ENCODE measurements around the gene SMIM13. TPM values are rescaled to one million over a fixed set of nuclear protein-coding genes. Genes with fewer than 3 reads are reported as not detected.

Gene SMIM13
- total RNA-seq, 2 donors from 2014 or later = 9.1 to 9.9 TPM

- ATAC-seq (replicated peaks in 1 of 2) (no peak), DNase-seq (no peak)
- H3K27ac Mint-ChIP-seq = no peak overlapping the region
- H3K4me3 Mint-ChIP-seq = no peak overlapping the region
- no peaks in the 10 kb centered on the region for H3K27me3 Mint-ChIP-seq (ENCODE audit: low read depth)
- H3K4me1 Mint-ChIP-seq (ENCODE audit: low read depth) = peaks cover 17% of the 10 kb centered on the region
- H3K36me3 Mint-ChIP-seq (ENCODE audit: insufficient read depth in 2 of 2) = peaks cover 0 to 2% of the 10 kb centered on the region in 2 donors
- H3K9me3 Mint-ChIP-seq = peaks cover 0 to 2% of the 10 kb centered on the region in 2 donors
Observed at GRCh38 chr6:11160199-11160598, 66.6 kb downstream of the SMIM13 start.

GRCh38 chr6:11161031-11161956 is 67.7 kb downstream of the SMIM13 start:
- no peak overlapping the region for H3K4me3 Mint-ChIP-seq
- peaks cover 0 to under 1% of the 10 kb centered on the region in 2 donors for H3K36me3 Mint-ChIP-seq (ENCODE audit: insufficient read depth in 2 of 2)
- no peaks in the 10 kb centered on the region for H3K9me3 Mint-ChIP-seq
- no peaks in the 10 kb centered on the region for H3K27me3 Mint-ChIP-seq (ENCODE audit: low read depth)
- ATAC-seq (replicated peaks in 1 of 2) (no peak), DNase-seq (no peak)
- H3K4me1 Mint-ChIP-seq (ENCODE audit: low read depth) = peaks cover 26% of the 10 kb centered on the region
- no peak overlapping the region for H3K27ac Mint-ChIP-seq

GRCh38 chr6:11162262-11162661 is 68.6 kb downstream of the SMIM13 start:
- no peaks in the 10 kb centered on the region for H3K36me3 Mint-ChIP-seq (ENCODE audit: insufficient read depth in 2 of 2)
- no peaks in the 10 kb centered on the region for H3K27me3 Mint-ChIP-seq (ENCODE audit: low read depth)
- no peaks in the 10 kb centered on the region for H3K9me3 Mint-ChIP-seq
- no peak overlapping the region for H3K4me3 Mint-ChIP-seq
- no peak for ATAC-seq (replicated peaks in 1 of 2)
- no peak for DNase-seq
- peaks cover 26% of the 10 kb centered on the region for H3K4me1 Mint-ChIP-seq (ENCODE audit: low read depth)
- H3K27ac Mint-ChIP-seq = no peak overlapping the region

GRCh38 chr6:11163932-11164331 is 70.3 kb downstream of the SMIM13 start:
- H3K36me3 Mint-ChIP-seq (ENCODE audit: insufficient read depth in 2 of 2) = no peaks in the 10 kb centered on the region
- H3K27ac Mint-ChIP-seq = no peak overlapping the region
- ATAC-seq (replicated peaks in 1 of 2) (peak; percentile 81 to 89), DNase-seq (peak; percentile 37 to 41)
- H3K9me3 Mint-ChIP-seq = no peaks in the 10 kb centered on the region
- H3K4me3 Mint-ChIP-seq = no peak overlapping the region
- H3K27me3 Mint-ChIP-seq (ENCODE audit: low read depth) = no peaks in the 10 kb centered on the region
- peaks cover 28% of the 10 kb centered on the region for H3K4me1 Mint-ChIP-seq (ENCODE audit: low read depth)

GRCh38 chr6:11164717-11165646 is 71.3 kb downstream of the SMIM13 start:
- Mint-ChIP-seq H3K9me3 (no peaks in the 10 kb centered on the region), H3K4me3 (no peak overlapping the region), H3K27me3 (ENCODE audit: low read depth) (no peaks in the 10 kb centered on the region), H3K36me3 (ENCODE audit: insufficient read depth in 2 of 2) (no peaks in the 10 kb centered on the region), H3K4me1 (ENCODE audit: low read depth) (peaks cover 39% of the 10 kb centered on the region), H3K27ac (peak overlapping the region; percentile 48)
- DNase-seq = no peak
- ATAC-seq (replicated peaks in 1 of 2) = peak; percentile 37 to 60

GRCh38 chr6:11166948-11167347 is 73.3 kb downstream of the SMIM13 start:
- DNase-seq (no peak), ATAC-seq (replicated peaks in 1 of 2) (no peak)
- Mint-ChIP-seq H3K9me3 (no peaks in the 10 kb centered on the region), H3K27me3 (ENCODE audit: low read depth) (no peaks in the 10 kb centered on the region), H3K27ac (no peak overlapping the region), H3K36me3 (ENCODE audit: insufficient read depth in 2 of 2) (no peaks in the 10 kb centered on the region), H3K4me1 (ENCODE audit: low read depth) (peaks cover 42% of the 10 kb centered on the region), H3K4me3 (no peak overlapping the region)

GRCh38 chr6:11168091-11168635 is 74.5 kb downstream of the SMIM13 start:
- no peak overlapping the region for H3K27ac Mint-ChIP-seq
- no peaks in the 10 kb centered on the region for H3K27me3 Mint-ChIP-seq (ENCODE audit: low read depth)
- H3K4me1 Mint-ChIP-seq (ENCODE audit: low read depth) = peaks cover 51% of the 10 kb centered on the region
- no peak overlapping the region for H3K4me3 Mint-ChIP-seq
- DNase-seq = no peak
- no peaks in the 10 kb centered on the region for H3K9me3 Mint-ChIP-seq
- no peak for ATAC-seq (replicated peaks in 1 of 2)
- H3K36me3 Mint-ChIP-seq (ENCODE audit: insufficient read depth in 2 of 2) = no peaks in the 10 kb centered on the region

GRCh38 chr6:11171952-11172351 is 78.3 kb downstream of the SMIM13 start:
- H3K36me3 Mint-ChIP-seq (ENCODE audit: insufficient read depth in 2 of 2) = no peaks in the 10 kb centered on the region
- H3K27ac Mint-ChIP-seq = no peak overlapping the region
- ATAC-seq (replicated peaks in 1 of 2) (peak in 1 of 2 donors; percentile 10), DNase-seq (no peak)
- H3K9me3 Mint-ChIP-seq = no peaks in the 10 kb centered on the region
- H3K27me3 Mint-ChIP-seq (ENCODE audit: low read depth) = no peaks in the 10 kb centered on the region
- H3K4me3 Mint-ChIP-seq = no peak overlapping the region
- H3K4me1 Mint-ChIP-seq (ENCODE audit: low read depth) = peaks cover 26% of the 10 kb centered on the region

- DNase-seq = peak; percentile 75 to 81
- ATAC-seq (replicated peaks in 1 of 2) = peak; percentile 72
- H3K4me1 Mint-ChIP-seq (ENCODE audit: low read depth) = peaks cover 26% of the 10 kb centered on the region
- no peaks in the 10 kb centered on the region for H3K36me3 Mint-ChIP-seq (ENCODE audit: insufficient read depth in 2 of 2)
- H3K27me3 Mint-ChIP-seq (ENCODE audit: low read depth) = no peaks in the 10 kb centered on the region
- H3K27ac Mint-ChIP-seq = no peak overlapping the region
- no peaks in the 10 kb centered on the region for H3K9me3 Mint-ChIP-seq
- H3K4me3 Mint-ChIP-seq = peak overlapping the region; percentile 25 to 56
Observed at GRCh38 chr6:11172501-11173327, 79.1 kb downstream of the SMIM13 start.

GRCh38 chr6:11174242-11174611 is 80.6 kb downstream of the SMIM13 start:
- peaks cover 20% of the 10 kb centered on the region for H3K4me1 Mint-ChIP-seq (ENCODE audit: low read depth)
- ATAC-seq (replicated peaks in 1 of 2) = no peak
- DNase-seq = no peak
- no peaks in the 10 kb centered on the region for H3K9me3 Mint-ChIP-seq
- no peaks in the 10 kb centered on the region for H3K27me3 Mint-ChIP-seq (ENCODE audit: low read depth)
- H3K4me3 Mint-ChIP-seq = no peak overlapping the region
- H3K27ac Mint-ChIP-seq = no peak overlapping the region
- no peaks in the 10 kb centered on the region for H3K36me3 Mint-ChIP-seq (ENCODE audit: insufficient read depth in 2 of 2)

GRCh38 chr6:11177271-11177670 is 83.6 kb downstream of the SMIM13 start:
- peak; percentile 58 to 62 for ATAC-seq (replicated peaks in 1 of 2)
- Mint-ChIP-seq H3K9me3 (no peaks in the 10 kb centered on the region), H3K4me3 (no peak overlapping the region), H3K27ac (no peak overlapping the region), H3K36me3 (ENCODE audit: insufficient read depth in 2 of 2) (peaks cover 0 to under 1% of the 10 kb centered on the region in 2 donors), H3K27me3 (ENCODE audit: low read depth) (no peaks in the 10 kb centered on the region), H3K4me1 (ENCODE audit: low read depth) (peaks cover 7% of the 10 kb centered on the region)
- no peak for DNase-seq

- H3K36me3 Mint-ChIP-seq (ENCODE audit: insufficient read depth in 2 of 2) = peaks cover 5 to 12% of the 10 kb centered on the region in 2 donors
Observed at GRCh38 chr6:11179088-11179418, 85.4 kb downstream of the SMIM13 start.

More at GRCh38 chr6:11179088-11179418, 85.4 kb downstream of the SMIM13 start:
- DNase-seq (no peak), ATAC-seq (replicated peaks in 1 of 2) (no peak)
- Mint-ChIP-seq H3K9me3 (peaks cover 0 to 2% of the 10 kb centered on the region in 2 donors), H3K27ac (no peak overlapping the region), H3K27me3 (ENCODE audit: low read depth) (no peaks in the 10 kb centered on the region), H3K4me1 (ENCODE audit: low read depth) (no peaks in the 10 kb centered on the region), H3K4me3 (no peak overlapping the region)

Data from activated T-cell treated with anti-CD3 and anti-CD28 coated beads, Interleukin-2, amount 50 U/mL, for 72 hours (primary cell).